Measurements from ENCODE around the gene MRTO4.

The MRTO4 gene

GRCh38 chr1:19210772-19211549, 40.6 kb upstream of the MRTO4 start:
- TF ChIP-seq TEAD4 (IDR thresholded peaks at IDR 0.05) (no peak), EP300 (IDR thresholded peaks at IDR 0.05; ENCODE audit: borderline replicate concordance) (no peak), FOXM1 (IDR thresholded peaks at IDR 0.05; ENCODE audit: borderline replicate concordance, low read depth) (no peak), NFIC (IDR thresholded peaks at IDR 0.05) (no peak), EGR1 (IDR thresholded peaks at IDR 0.05) (no peak), TAF1 (IDR thresholded peaks at IDR 0.05; ENCODE audit: low read depth) (no peak), YY1 (IDR thresholded peaks at IDR 0.05; ENCODE audit: low read depth) (no peak)

DNA sequence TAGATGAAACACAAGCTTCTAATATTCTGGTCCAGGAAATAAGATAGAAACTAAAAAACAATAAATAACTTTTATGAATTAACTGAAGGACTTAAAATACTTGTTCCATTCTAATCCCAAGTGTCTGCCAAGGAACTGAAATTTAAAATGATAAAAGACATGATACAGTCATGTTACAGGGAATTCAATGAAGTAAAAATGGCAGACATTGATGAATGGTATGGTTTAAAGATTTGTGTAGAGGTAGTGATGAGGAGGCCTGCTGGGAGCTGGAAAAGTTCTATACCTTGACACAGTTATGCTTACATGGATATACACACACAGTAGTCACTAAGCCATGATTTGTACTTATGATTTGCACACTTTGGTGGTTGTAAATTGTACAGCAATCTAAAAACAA, 39.4 kb upstream of the MRTO4 start:
- no peak for TF ChIP-seq CEBPB (IDR thresholded peaks at IDR 0.05)
- TF ChIP-seq FOXM1 (IDR thresholded peaks at IDR 0.05; ENCODE audit: borderline replicate concordance, low read depth): no peak
- TF ChIP-seq ZBTB7A (IDR thresholded peaks at IDR 0.05; ENCODE audit: low read depth): no peak

DNA sequence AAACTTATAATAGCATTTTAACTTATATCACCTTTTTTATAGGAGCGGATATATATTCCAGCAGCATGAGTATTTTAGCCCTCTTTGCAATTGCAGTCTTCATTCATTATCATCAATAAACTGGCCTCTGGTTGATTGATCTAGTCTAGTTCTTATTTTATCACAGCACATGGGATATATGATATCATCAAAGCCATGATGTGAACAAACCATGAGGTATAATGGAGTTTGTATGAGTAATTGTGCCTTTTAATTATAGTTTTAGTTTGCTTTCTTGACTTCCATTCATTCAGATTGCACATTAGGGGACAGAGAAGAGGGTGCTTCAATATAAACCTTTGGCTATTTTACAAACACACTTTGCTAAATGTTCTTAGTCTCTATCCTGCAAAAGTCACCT, 38.0 kb upstream of the MRTO4 start:
- TF ChIP-seq USF1 (IDR thresholded peaks at IDR 0.05) (no peak), TEAD4 (IDR thresholded peaks at IDR 0.05) (no peak), RAD21 (IDR thresholded peaks at IDR 0.05; ENCODE audit: low read depth) (no peak), MAX (IDR thresholded peaks at IDR 0.05) (no peak), NFIC (IDR thresholded peaks at IDR 0.05) (no peak), FOXM1 (IDR thresholded peaks at IDR 0.05; ENCODE audit: borderline replicate concordance, low read depth) (no peak), TAF1 (IDR thresholded peaks at IDR 0.05; ENCODE audit: low read depth) (no peak), ZBTB7A (IDR thresholded peaks at IDR 0.05; ENCODE audit: low read depth) (no peak), TCF12 (IDR thresholded peaks at IDR 0.05; ENCODE audit: low read depth) (no peak), CEBPB (IDR thresholded peaks at IDR 0.05) (no peak), EP300 (IDR thresholded peaks at IDR 0.05; ENCODE audit: borderline replicate concordance) (no peak), YY1 (IDR thresholded peaks at IDR 0.05; ENCODE audit: low read depth) (no peak), CREB1 (IDR thresholded peaks at IDR 0.05; ENCODE audit: low read depth) (no peak), EGR1 (IDR thresholded peaks at IDR 0.05) (no peak), REST (IDR thresholded peaks at IDR 0.05; ENCODE audit: low read depth) (no peak)

- TF ChIP-seq YY1 (IDR thresholded peaks at IDR 0.05; ENCODE audit: low read depth) (no peak), CEBPB (IDR thresholded peaks at IDR 0.05) (no peak)
These were observed 32.2 kb upstream of the MRTO4 start for GRCh38 chr1:19219451-19219850.

DNA sequence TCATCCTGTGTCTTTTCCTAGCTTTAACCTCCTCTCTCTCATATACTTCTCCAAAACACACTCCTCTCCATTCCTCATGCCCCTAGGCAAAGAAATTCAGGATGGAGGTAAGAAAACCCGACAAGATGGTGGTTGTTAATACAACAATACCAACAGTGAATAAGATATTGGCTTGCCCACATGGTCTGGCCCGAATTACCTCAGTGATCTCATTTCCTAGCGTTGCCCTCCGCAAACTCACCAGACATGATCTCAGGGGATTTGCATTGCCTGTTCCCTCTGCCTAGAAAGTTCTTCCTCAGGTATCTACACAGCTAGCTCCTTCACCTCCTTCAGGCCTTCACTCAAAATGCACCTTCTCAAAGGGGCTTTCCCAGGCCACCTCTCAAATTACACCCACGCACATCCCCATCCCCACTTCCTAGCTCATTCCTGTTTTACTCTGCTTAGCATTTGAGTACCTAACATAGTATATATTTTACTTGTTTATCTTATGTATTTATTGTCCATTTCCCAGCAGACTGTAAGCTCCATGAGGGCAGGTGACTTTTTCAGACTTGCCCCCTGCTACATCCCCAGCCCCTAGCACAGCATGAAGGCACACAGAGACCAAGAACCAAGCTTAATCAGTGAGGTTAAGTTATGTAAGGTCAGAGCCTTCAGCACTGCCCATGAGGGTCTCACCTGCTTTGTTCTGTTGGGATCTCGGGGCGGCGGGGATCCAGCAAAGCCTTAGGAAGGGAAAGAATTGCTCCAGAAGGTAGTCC, 31.3 kb upstream of the MRTO4 start:
- no peak for TF ChIP-seq FOXM1 (IDR thresholded peaks at IDR 0.05; ENCODE audit: borderline replicate concordance, low read depth)
- TF ChIP-seq CREB1 (IDR thresholded peaks at IDR 0.05; ENCODE audit: low read depth): no peak
- no peak for TF ChIP-seq MAX (IDR thresholded peaks at IDR 0.05)
- TF ChIP-seq TAF1 (IDR thresholded peaks at IDR 0.05; ENCODE audit: low read depth): no peak
- TF ChIP-seq CEBPB (IDR thresholded peaks at IDR 0.05): no peak
- no peak for TF ChIP-seq EGR1 (IDR thresholded peaks at IDR 0.05)
- TF ChIP-seq ZBTB7A (IDR thresholded peaks at IDR 0.05; ENCODE audit: low read depth): no peak
- TF ChIP-seq RAD21 (IDR thresholded peaks at IDR 0.05; ENCODE audit: low read depth): no peak
- no peak for TF ChIP-seq REST (IDR thresholded peaks at IDR 0.05; ENCODE audit: low read depth)
- TF ChIP-seq USF1 (IDR thresholded peaks at IDR 0.05): no peak
- TF ChIP-seq NFIC (IDR thresholded peaks at IDR 0.05): no peak
- TF ChIP-seq YY1 (IDR thresholded peaks at IDR 0.05; ENCODE audit: low read depth): no peak
- no peak for TF ChIP-seq TCF12 (IDR thresholded peaks at IDR 0.05; ENCODE audit: low read depth)
- no peak for TF ChIP-seq TEAD4 (IDR thresholded peaks at IDR 0.05)
- no peak for TF ChIP-seq EP300 (IDR thresholded peaks at IDR 0.05; ENCODE audit: borderline replicate concordance)

DNA sequence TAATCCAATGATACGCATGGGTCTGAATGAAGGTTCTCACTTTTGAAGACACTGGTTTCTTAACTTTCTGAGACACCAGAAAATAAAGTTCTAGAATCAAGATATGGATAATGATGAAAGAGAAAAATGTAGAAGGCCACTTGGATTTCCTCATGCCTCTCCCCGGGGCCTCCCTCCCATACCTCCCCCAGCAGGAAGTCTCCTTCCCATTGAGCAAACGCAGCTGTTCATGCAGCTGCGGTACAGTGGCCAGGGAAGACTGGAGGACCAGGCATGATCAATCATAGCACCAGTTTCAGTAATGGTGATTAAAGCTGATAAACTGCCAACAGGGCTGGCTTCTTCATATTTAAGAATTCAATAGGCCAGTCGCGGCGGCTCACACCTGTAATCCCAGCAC, 30.6 kb upstream of the MRTO4 start:
- TF ChIP-seq MAX (IDR thresholded peaks at IDR 0.05) (no peak), YY1 (IDR thresholded peaks at IDR 0.05; ENCODE audit: low read depth) (no peak), REST (IDR thresholded peaks at IDR 0.05; ENCODE audit: low read depth) (no peak), ZBTB7A (IDR thresholded peaks at IDR 0.05; ENCODE audit: low read depth) (no peak), FOXM1 (IDR thresholded peaks at IDR 0.05; ENCODE audit: borderline replicate concordance, low read depth) (no peak), EP300 (IDR thresholded peaks at IDR 0.05; ENCODE audit: borderline replicate concordance) (no peak), TCF12 (IDR thresholded peaks at IDR 0.05; ENCODE audit: low read depth) (no peak), EGR1 (IDR thresholded peaks at IDR 0.05) (no peak), NFIC (IDR thresholded peaks at IDR 0.05) (no peak), CREB1 (IDR thresholded peaks at IDR 0.05; ENCODE audit: low read depth) (no peak), RAD21 (IDR thresholded peaks at IDR 0.05; ENCODE audit: low read depth) (no peak), CEBPB (IDR thresholded peaks at IDR 0.05) (no peak), TEAD4 (IDR thresholded peaks at IDR 0.05) (no peak), TAF1 (IDR thresholded peaks at IDR 0.05; ENCODE audit: low read depth) (no peak), USF1 (IDR thresholded peaks at IDR 0.05) (no peak)

Data from Ishikawa (cell line).